GM06990 (cell line): ENCODE results near the gene PPP1R12B.
"Not testable (repeated sequence)": the region's sequence is repeated elsewhere in the genome, so short reads cannot be mapped to it uniquely, and the experiment has no call there.

Experiments
- DNase-seq: peaks from one replicate; pipeline ENCODE4 v3.0.0-alpha.2; 2011; ENCODE audit not compliant: insufficient read length; ENCODE audit errors: extremely low read depth
- H3K27me3 ChIP-seq: replicated peaks from 2 replicates; pipeline ENCODE4 v1.6.0; 2011; ENCODE audit warnings: low read length; ENCODE audit not compliant: control insufficient read depth, insufficient read depth
- H3K36me3 ChIP-seq: 2 replicates; pipeline ENCODE4 v1.5.1; 2011; ENCODE audit warnings: low read length; ENCODE audit not compliant: control insufficient read depth, insufficient read depth
- H3K4me3 ChIP-seq: replicated peaks from 2 replicates; pipeline ENCODE4 v1.5.1; 2011; ENCODE audit warnings: low read depth, mild to moderate bottlenecking, control low read depth, low read length
- CTCF ChIP-seq: IDR thresholded peaks from 2 replicates; pipeline ENCODE4 v1.5.1; 2011; ENCODE audit warnings: low read length, control low read depth, mild to moderate bottlenecking, inconsistent platforms; ENCODE audit not compliant: insufficient read depth, poor library complexity, severe bottlenecking

PPP1R12B gene

GRCh38 chr1:202362212-202362611 is 13.7 kb downstream of the PPP1R12B start:
- no peaks in the 10 kb centered on the region for H3K27me3 ChIP-seq
- no peak for DNase-seq
- no peak for TF ChIP-seq CTCF
- no peak overlapping the region for H3K4me3 ChIP-seq
- H3K36me3 ChIP-seq: no peaks in the 10 kb centered on the region

GRCh38 chr1:202365092-202365815 is 16.8 kb downstream of the PPP1R12B start:
- Histone ChIP-seq H3K4me3 (no peak overlapping the region), H3K36me3 (no peaks in the 10 kb centered on the region), H3K27me3 (no peaks in the 10 kb centered on the region)
- DNase-seq: no peak
- no peak for TF ChIP-seq CTCF

GRCh38 chr1:202367271-202367670 is 18.8 kb downstream of the PPP1R12B start:
- TF ChIP-seq CTCF: no peak
- Histone ChIP-seq H3K36me3 (no peaks in the 10 kb centered on the region), H3K4me3 (no peak overlapping the region), H3K27me3 (no peaks in the 10 kb centered on the region)
- no peak for DNase-seq

- H3K4me3 ChIP-seq: not testable (repeated sequence)
Observed at GRCh38 chr1:202370906-202371305, 22.4 kb downstream of the PPP1R12B start.

GRCh38 chr1:202374099-202374498 is 25.6 kb downstream of the PPP1R12B start:
- no peak overlapping the region for H3K4me3 ChIP-seq
- DNase-seq: no peak
- TF ChIP-seq CTCF: no peak

More at GRCh38 chr1:202370906-202371305, 22.4 kb downstream of the PPP1R12B start:
- DNase-seq, H3K27me3 ChIP-seq, H3K36me3 ChIP-seq: not testable (repeated sequence)

GRCh38 chr1:202375175-202375574 is 26.7 kb downstream of the PPP1R12B start:
- H3K4me3 ChIP-seq, H3K36me3 ChIP-seq, H3K27me3 ChIP-seq, DNase-seq: not testable (repeated sequence)

More at GRCh38 chr1:202374099-202374498, 25.6 kb downstream of the PPP1R12B start:
- Histone ChIP-seq H3K27me3 (no peaks in the 10 kb centered on the region), H3K36me3 (no peaks in the 10 kb centered on the region)

GRCh38 chr1:202376247-202376646 is 27.7 kb downstream of the PPP1R12B start:
- Histone ChIP-seq H3K27me3 (no peaks in the 10 kb centered on the region), H3K36me3 (no peaks in the 10 kb centered on the region), H3K4me3 (no peak overlapping the region)
- no peak for TF ChIP-seq CTCF
- no peak for DNase-seq
